SK-N-DZ (cell line): ENCODE data around the gene TMEM156.
"Not testable (repeated sequence)": the region's sequence is repeated elsewhere in the genome, so short reads cannot be mapped to it uniquely, and the experiment has no call there.

Source experiments
- DNase-seq: peaks from one replicate; pipeline ENCODE4 v3.0.0-alpha.2; 2015; ENCODE audit warnings: low spot score

Gene TMEM156

DNA sequence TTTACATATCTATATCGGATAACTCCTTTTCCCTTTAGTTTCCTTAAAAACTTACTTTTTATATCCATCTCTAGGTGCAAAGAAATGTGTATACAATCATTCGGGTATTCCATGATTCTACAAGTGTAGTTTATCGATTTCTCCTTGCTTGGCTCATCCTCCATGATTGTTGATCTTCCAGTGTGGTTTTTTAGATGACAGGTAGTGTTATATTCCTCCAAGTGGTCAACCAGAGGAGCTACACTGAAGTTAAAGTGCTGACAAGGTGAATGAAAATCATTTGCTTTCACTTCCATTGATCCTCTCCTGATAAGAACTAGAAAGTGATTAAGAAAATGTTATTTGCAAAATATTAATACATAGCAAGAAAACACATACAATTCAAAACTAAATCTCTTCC is 38.5 kb downstream of the TMEM156 start:
- peak; percentile 11 for DNase-seq

GRCh38 chr4:38990241-38990640 is 42.0 kb downstream of the TMEM156 start:
- DNase-seq: no peak

DNA sequence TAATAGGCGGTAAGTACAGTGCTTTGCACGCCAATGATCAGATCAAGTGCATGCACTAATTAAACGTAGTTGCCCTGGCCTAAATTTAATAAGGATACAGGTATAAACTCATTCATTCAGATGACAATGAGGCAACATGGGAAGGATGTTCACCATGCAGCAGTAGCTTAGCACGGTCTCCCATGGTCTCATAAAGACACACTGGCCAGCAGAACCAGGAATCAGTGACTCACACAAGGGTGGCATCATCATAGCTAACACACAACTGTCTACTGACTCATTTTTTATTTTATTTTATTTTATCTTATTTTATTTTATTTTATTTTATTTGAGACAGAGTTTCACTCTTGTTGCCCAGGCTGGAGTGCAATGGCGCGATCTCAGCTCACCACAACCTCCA is 42.7 kb downstream of the TMEM156 start:
- no peak for DNase-seq

- not testable (repeated sequence) for DNase-seq
Measured at GRCh38 chr4:38988353-38988752, 43.9 kb downstream of the TMEM156 start.

- DNase-seq: no peak
Measured at GRCh38 chr4:38987491-38987890, 44.7 kb downstream of the TMEM156 start.

DNA sequence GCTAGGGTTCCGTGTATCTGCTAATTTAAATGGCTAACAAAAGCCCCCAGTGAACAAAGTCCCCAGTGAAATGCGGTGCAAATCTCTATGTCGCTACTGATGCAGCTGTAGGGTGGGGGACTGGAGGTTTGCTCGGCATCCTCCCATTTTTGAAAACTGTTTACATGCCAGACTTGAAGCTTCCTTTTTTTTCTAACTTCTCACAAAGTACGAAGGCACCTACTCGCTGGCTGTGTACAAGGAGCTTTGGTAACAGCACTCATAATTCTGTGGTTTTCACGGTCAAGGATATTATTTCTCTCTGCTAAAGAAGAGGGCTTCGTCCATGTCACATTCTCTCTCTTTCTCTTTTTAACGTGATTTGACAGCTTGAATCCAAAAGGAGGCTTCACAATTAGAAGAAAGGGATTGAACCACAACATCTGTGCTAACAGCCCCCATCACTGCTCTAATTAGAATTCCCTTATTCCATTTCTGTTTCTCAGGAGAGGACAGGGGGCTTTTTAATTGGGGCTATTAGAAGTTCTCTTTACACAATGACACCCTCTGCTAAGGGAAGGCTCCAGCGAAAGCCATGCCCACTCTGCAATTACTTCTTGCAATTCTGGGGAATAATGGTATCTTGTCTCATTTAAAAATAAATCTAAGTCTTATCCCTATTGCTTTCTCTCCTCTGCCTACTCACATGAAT is 46.7 kb downstream of the TMEM156 start:
- no peak for DNase-seq

DNA sequence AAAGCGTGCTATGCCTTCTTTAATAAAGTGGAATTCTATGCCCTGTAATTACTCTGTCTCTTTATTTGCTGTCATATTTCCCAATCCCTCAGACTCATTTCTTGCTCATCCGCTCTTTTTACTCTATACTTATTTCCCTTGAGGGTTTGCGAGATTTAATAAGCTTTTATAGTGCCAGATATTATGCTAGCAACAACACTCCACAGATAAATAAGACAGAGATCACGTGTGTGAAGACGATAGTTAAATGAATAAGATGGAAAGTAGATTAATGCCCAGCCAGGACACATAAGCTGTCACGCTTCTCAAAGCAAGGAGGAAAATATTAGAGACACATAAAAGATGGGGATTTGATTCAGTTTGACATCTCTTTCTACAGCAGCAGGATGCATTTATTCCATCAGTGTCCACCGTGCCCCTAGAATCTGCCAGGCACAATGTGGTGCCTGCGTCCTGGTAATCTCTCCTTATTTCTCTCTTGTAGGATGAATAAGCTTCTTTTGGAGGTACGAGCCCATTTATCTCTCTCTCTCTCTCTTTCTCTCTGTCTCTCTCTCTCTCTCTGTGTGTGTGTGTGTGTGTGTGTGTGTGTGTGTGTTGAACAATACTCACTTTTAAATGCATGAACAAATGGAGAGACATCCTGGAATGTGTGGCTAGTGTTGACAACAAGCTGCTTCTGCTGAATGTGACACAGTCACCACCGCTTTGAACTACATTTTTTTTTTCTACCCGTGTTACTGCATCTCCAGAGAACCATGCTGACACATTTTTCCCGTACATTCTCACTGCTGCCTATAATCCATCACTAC is 48.2 kb downstream of the TMEM156 start:
- peak; percentile 22 for DNase-seq

GRCh38 chr4:38983291-38983690 is 48.9 kb downstream of the TMEM156 start:
- DNase-seq: no peak

DNA sequence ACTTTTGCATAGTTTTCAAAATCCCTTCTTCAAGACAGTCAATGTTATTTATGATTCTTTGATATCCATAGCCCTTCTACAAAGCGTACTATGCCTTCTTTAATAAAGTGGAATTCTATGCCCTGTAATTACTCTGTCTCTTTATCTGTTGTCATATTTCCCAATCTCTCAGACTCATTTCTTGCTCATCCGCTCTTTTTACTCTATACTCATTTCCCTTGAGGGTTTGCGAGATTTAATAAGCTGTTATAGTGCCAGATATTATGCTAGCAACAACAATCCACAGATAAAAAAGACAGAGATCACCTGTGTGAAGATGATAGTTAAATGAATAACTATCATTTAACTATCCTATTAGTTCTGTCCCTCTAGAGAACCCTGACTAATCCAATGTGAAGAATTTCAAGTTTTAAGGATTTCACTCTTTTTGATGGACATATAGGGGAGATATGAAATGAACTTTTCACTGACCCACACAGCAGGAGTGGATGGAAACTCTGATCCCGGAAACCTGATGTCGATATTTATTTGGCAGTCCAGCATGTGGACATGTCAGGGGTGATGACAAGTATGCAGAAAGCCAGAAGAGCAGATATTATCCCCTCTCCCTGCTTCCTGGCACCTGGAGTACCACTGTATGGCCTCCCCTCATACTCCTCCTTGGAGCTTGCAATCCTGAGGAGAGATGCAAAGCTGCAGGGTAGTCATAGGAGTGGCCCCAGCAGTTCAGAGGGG is 49.7 kb downstream of the TMEM156 start:
- peak; percentile 38 for DNase-seq

GRCh38 chr4:38980903-38981676 is 51.1 kb downstream of the TMEM156 start:
- DNase-seq: peak; percentile 82

- no peak for DNase-seq
Measured at GRCh38 chr4:38979511-38980230, 52.5 kb downstream of the TMEM156 start.

DNA sequence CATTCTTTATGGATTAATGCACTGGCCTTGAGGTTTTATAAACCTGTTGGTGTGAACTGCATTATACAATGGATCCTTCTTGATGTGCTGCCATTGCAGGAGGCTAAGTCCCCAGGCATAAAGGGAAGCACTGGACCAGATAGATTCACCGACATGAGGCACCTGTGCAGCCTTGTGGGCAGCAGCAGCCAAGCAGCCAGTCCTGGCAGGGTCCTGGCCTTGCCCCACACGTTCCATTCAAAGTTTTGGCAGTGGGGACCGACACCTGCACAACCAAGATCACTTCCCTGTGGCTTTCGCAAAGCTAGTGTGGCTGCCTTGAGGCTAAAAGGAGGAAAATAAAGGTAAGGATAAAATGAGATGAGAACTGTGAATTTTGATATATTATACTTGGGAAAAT is 53.1 kb downstream of the TMEM156 start:
- no peak for DNase-seq

GRCh38 chr4:38976308-38976707 is 55.9 kb downstream of the TMEM156 start:
- peak; percentile 25 for DNase-seq

GRCh38 chr4:38968668-38969067 is 63.5 kb downstream of the TMEM156 start:
- no peak for DNase-seq

DNA sequence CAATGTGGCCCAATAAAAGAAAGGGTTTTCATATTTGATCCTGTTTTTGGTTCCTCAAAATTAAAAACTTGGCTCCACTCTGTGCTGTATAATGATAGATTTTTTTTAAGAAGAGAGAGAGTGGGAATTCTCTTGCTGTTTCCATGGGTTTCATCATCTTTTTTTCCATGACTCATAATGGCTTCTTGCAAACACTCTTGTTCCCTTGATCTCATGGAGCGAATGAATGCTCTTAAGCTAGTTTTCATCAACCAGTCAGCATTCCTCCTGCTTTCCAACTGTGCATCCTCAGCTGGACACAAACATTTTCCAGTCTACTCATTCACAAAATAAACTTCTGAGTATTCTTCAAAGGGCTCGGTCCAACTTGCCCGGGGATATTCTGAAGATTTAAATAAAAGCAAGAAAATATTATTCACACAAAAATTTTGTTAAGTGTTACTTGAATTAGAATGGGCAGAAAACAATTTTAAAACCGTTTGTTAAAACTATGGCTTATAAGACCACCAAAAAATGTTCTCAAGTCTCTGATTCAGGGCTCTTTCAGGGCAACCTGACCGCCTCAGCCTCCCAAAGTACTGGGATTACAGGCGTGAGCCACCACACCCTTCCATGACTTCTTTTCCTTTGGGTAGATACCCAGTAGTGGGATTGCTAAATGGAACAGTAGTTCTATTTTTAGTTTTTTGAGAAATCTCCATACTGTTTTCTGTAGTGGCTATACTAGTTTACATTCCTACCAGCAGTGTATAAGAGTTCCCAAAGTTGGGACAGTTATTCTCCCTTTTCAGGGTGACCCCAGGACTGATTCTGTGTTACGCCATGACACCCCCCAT is 64.7 kb downstream of the TMEM156 start:
- no peak for DNase-seq

GRCh38 chr4:38965866-38966265 is 66.3 kb downstream of the TMEM156 start:
- DNase-seq: no peak

DNA sequence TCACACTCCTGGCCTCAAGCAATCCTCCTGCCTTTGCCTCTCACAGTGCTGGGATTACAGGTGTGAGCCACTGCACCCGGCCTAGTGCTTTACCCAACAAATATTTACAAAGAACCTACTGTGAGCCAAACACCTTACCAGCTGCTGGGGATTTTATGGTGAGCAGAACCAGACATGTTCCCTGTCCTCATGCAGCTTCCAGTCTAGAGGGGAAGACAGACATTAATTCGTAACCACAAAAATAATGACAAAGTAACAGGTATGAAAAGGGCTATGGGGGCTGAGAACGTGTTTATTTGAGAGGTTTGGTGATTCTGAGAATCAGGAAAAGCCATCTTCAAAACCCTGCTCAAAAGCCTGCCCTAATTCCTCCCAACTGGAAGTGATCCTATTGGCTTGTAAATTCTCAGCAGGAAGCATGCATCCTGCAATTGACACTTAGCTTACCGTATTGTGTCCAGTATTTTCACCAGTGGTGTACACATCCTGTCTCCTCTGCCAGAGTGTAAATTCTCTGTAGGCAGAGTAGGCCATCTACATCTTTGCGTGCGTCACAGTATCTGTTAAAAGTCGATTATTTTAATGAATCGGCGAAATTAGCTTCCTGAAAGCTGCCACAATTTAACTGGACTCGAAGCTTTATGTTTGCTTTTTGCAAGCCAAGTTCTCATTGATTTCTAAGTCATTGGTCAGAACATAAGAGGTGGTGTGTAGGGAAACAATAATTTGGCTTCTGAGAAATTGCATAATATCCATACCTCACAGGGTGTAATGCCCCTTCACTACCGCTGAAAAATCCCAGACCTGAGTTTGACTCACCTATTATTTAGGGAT is 67.0 kb downstream of the TMEM156 start:
- DNase-seq: no peak

- DNase-seq: not testable (repeated sequence)
Measured at GRCh38 chr4:38959248-38959647, 73.0 kb downstream of the TMEM156 start.
